HepG2 (cell line): ENCODE measurements around the gene SLBP. TPM values are rescaled to one million over a fixed set of nuclear protein-coding genes. Genes with fewer than 3 reads are reported as not detected.
A peak's percentile ranks its signal among the peaks of the same experiment; 100 is the strongest.

ENCODE experiments used
- CREM ChIP-seq, 2 experiments: sonication (generic) in 1 of 2; formaldehyde crosslinking in 1 of 2; IDR thresholded peaks; 2 replicates each; pipeline versions ENCODE4 v1.4.0 to v1.6.1; 2016 to 2020; ENCODE audit warnings: antibody characterized with exemption in 1 of 2, mild to moderate bottlenecking in 1 of 2, missing genetic modification reagents in 1 of 2
- MAFF ChIP-seq: IDR thresholded peaks from 2 replicates; pipeline ENCODE4 v1.6.1; 2011; ENCODE audit warnings: low read depth, low read length, improper control_type of control experiment
- MED13 ChIP-seq: sonication (generic); formaldehyde crosslinking; IDR thresholded peaks from 2 replicates; pipeline ENCODE4 v1.5.0; 2020; ENCODE audit warnings: missing genetic modification reagents
- PHF8 ChIP-seq: sonication (generic); formaldehyde crosslinking; IDR thresholded peaks from 2 replicates; pipeline ENCODE4 v1.5.0; 2020; ENCODE audit warnings: missing genetic modification reagents
- SMAD9 ChIP-seq: sonication (generic); formaldehyde crosslinking; IDR thresholded peaks from 2 replicates; pipeline ENCODE4 v1.5.1; 2020; ENCODE audit warnings: mild to moderate bottlenecking, missing genetic modification reagents
- ZFP36L1 ChIP-seq: sonication (generic); formaldehyde crosslinking; IDR thresholded peaks from 2 replicates; pipeline ENCODE4 v1.8.0; 2022; ENCODE audit warnings: mild to moderate bottlenecking, missing genetic modification reagents, moderate library complexity
- ZNF430 ChIP-seq: sonication (generic); formaldehyde crosslinking; IDR thresholded peaks from 2 replicates; pipeline ENCODE4 v1.9.0; 2021; ENCODE audit warnings: mild to moderate bottlenecking, missing genetic modification reagents
- ZNF607 ChIP-seq: sonication (generic); formaldehyde crosslinking; IDR thresholded peaks from 2 replicates; pipeline ENCODE4 v1.5.1; 2020; ENCODE audit warnings: missing genetic modification reagents, mild to moderate bottlenecking, borderline replicate concordance
- ZNF629 ChIP-seq: sonication (generic); formaldehyde crosslinking; conservative IDR thresholded peaks from 2 replicates; pipeline ENCODE4 v1.5.0; 2020; ENCODE audit warnings: missing genetic modification reagents
- ZNF724P ChIP-seq: sonication (generic); formaldehyde crosslinking; IDR thresholded peaks from 2 replicates; pipeline ENCODE4 v1.8.0; 2022; ENCODE audit warnings: missing genetic modification reagents, borderline replicate concordance
- ZNF879 ChIP-seq: sonication (generic); formaldehyde crosslinking; IDR thresholded peaks from 2 replicates; pipeline ENCODE4 v1.8.1; 2023; ENCODE audit warnings: missing genetic modification reagents
- polyA plus RNA-seq, 8 experiments: library from polyadenylated mRNA; depleted of rRNA in 3 of 8; stranded (reverse) in 7 of 8; unstranded in 1 of 8; fragments of >200 nt; fragmentation: Illumina TruSeq in 4 of 8; extraction: Trizol in 4 of 8; gene quantifications; 2 replicates each; pipeline versions ENCODE4 v1.2.1 to v1.2.3, GENCODE V29; 2011 to 2016; ENCODE audit warnings: low read depth in 4 of 8, missing spikeins in 1 of 8, mixed read lengths in 1 of 8; ENCODE audit not compliant: insufficient read depth in 1 of 8
- total RNA-seq, 5 experiments: library from RNA; depleted of rRNA; stranded (reverse); fragments of >200 nt; fragmentation: Illumina TruSeq; extraction: Trizol; gene quantifications; 2 replicates each; pipeline ENCODE4 v1.2.3, GENCODE V29; 2016; ENCODE audit warnings: low read depth in 1 of 5
- TF ChIP-seq, protein P1 (sequence below): sonication (generic); formaldehyde crosslinking; IDR thresholded peaks from 2 replicates; pipeline ENCODE4 v1.4.0; 2020; ENCODE audit warnings: missing genetic modification reagents, mild to moderate bottlenecking, borderline replicate concordance
- TF ChIP-seq, protein P2 (sequence below): sonication (generic); formaldehyde crosslinking; IDR thresholded peaks from 2 replicates; pipeline ENCODE4 v1.8.0; 2022; ENCODE audit warnings: missing genetic modification reagents, mild to moderate bottlenecking, moderate library complexity, borderline replicate concordance
- TF ChIP-seq, protein P3 (sequence below): sonication (generic); formaldehyde crosslinking; IDR thresholded peaks from 2 replicates; pipeline ENCODE4 v1.4.0; 2020; ENCODE audit warnings: mild to moderate bottlenecking, low read depth, missing genetic modification reagents
- TF ChIP-seq, protein P4 (sequence below): sonication (generic); formaldehyde crosslinking; IDR thresholded peaks from 2 replicates; pipeline ENCODE4 v1.5.0; 2020; ENCODE audit warnings: missing genetic modification reagents
- TF ChIP-seq, protein P5 (sequence below): fragments of 450-650 bp; IDR thresholded peaks from 2 replicates; pipeline ENCODE4 v1.6.1; 2017
- TF ChIP-seq, protein P6 (sequence below): sonication (generic); formaldehyde crosslinking; IDR thresholded peaks from 2 replicates; pipeline ENCODE4 v1.4.0; 2020; ENCODE audit warnings: mild to moderate bottlenecking, missing genetic modification reagents

Gene SLBP
- total and polyA plus RNA-seq, 2 of the 13 experiments (the other 11 are each of a cell fraction or from before 2014, with no cell fraction given): 43.9 to 104 TPM

DNA sequence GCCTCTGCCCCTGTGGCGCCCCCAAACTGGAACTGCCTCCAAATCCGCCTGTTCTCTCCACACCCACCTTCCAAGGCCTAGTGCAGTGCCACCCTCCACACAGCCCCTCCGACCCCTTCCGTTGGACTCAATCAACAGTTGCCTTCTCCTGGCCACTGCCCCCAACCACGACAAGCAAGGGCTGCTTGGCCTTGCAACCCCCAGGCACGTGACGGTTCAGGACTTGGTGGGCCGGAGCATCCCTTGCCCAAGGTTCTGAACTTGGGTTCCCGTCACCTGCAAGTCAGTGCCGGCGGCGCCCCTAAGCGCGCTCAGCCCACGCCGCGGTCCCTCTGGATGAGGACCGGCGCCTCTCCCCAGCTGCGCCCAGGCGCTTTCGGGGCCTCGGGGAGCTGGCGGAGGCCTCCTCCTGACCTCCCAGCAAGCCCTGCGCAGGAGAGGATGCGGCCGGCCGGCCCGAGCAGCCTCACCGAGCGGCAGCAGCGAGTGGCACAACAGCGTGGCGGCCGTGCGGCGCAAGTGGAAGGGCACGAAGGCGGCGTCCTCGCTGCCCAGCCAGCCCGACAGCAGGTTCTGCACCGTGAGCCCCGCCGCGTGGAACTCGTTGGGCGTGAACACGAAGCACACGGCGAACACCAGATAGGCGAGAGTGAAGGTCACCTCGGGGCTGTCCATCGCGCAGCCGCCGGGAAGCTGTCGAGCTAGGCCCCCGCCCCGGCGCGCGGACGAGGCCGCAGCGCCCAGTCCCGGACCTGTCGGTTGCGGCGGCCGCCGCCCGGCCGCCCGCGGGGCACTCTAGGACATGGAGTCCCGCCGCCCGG lies 8.3 kb upstream of the SLBP start (continued):
- peak; percentile 66; the same call in 1 of the 2 replicates for TF ChIP-seq ZNF607 (CRISPR knock-in tag)
- TF ChIP-seq ZNF724P (CRISPR knock-in tag): 0 out of 2 replicates have a peak, but pooled peaks have one; percentile 26
- no peak for TF ChIP-seq MED13 (CRISPR knock-in tag)
- no peak; the same call in 1 of the 2 replicates for TF ChIP-seq ZFP36L1 (CRISPR knock-in tag)
- no peak for TF ChIP-seq SMAD9 (CRISPR knock-in tag)
- TF ChIP-seq ZNF629 (CRISPR knock-in tag): no peak
- TF ChIP-seq ZNF879 (CRISPR knock-in tag): peak; percentile 22; the same call in 1 of the 2 replicates
- TF ChIP-seq, protein P1, sequence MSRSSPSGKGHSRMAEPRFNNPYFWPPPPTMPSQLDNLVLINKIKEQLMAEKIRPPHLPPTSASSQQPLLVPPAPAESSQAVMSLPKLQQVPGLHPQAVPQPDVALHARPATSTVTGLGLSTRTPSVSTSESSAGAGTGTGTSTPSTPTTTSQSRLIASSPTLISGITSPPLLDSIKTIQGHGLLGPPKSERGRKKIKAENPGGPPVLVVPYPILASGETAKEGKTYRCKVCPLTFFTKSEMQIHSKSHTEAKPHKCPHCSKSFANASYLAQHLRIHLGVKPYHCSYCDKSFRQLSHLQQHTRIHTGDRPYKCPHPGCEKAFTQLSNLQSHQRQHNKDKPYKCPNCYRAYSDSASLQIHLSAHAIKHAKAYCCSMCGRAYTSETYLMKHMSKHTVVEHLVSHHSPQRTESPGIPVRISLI (CRISPR knock-in tag): 0 out of 2 replicates have a peak, but pooled peaks have one; percentile 41
- TF ChIP-seq, protein P2, sequence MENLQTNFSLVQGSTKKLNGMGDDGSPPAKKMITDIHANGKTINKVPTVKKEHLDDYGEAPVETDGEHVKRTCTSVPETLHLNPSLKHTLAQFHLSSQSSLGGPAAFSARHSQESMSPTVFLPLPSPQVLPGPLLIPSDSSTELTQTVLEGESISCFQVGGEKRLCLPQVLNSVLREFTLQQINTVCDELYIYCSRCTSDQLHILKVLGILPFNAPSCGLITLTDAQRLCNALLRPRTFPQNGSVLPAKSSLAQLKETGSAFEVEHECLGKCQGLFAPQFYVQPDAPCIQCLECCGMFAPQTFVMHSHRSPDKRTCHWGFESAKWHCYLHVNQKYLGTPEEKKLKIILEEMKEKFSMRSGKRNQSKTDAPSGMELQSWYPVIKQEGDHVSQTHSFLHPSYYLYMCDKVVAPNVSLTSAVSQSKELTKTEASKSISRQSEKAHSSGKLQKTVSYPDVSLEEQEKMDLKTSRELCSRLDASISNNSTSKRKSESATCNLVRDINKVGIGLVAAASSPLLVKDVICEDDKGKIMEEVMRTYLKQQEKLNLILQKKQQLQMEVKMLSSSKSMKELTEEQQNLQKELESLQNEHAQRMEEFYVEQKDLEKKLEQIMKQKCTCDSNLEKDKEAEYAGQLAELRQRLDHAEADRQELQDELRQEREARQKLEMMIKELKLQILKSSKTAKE: no peak; the same call in none of the 2 replicates
- TF ChIP-seq PHF8 (CRISPR knock-in tag): peak; percentile 83
- TF ChIP-seq, protein P3, sequence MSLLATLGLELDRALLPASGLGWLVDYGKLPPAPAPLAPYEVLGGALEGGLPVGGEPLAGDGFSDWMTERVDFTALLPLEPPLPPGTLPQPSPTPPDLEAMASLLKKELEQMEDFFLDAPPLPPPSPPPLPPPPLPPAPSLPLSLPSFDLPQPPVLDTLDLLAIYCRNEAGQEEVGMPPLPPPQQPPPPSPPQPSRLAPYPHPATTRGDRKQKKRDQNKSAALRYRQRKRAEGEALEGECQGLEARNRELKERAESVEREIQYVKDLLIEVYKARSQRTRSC (CRISPR knock-in tag): 0 out of 2 replicates have a peak, but pooled peaks have one; percentile 43
- TF ChIP-seq CREM (IDR thresholded peaks at IDR 0.05): no peak
- TF ChIP-seq CREM (CRISPR knock-in tag; IDR thresholded peaks at IDR 0.05): no peak
- TF ChIP-seq, protein P4, sequence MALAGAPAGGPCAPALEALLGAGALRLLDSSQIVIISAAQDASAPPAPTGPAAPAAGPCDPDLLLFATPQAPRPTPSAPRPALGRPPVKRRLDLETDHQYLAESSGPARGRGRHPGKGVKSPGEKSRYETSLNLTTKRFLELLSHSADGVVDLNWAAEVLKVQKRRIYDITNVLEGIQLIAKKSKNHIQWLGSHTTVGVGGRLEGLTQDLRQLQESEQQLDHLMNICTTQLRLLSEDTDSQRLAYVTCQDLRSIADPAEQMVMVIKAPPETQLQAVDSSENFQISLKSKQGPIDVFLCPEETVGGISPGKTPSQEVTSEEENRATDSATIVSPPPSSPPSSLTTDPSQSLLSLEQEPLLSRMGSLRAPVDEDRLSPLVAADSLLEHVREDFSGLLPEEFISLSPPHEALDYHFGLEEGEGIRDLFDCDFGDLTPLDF (CRISPR knock-in tag): no peak
- TF ChIP-seq, protein P5, sequence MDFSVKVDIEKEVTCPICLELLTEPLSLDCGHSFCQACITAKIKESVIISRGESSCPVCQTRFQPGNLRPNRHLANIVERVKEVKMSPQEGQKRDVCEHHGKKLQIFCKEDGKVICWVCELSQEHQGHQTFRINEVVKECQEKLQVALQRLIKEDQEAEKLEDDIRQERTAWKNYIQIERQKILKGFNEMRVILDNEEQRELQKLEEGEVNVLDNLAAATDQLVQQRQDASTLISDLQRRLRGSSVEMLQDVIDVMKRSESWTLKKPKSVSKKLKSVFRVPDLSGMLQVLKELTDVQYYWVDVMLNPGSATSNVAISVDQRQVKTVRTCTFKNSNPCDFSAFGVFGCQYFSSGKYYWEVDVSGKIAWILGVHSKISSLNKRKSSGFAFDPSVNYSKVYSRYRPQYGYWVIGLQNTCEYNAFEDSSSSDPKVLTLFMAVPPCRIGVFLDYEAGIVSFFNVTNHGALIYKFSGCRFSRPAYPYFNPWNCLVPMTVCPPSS: no peak
- TF ChIP-seq, protein P6, sequence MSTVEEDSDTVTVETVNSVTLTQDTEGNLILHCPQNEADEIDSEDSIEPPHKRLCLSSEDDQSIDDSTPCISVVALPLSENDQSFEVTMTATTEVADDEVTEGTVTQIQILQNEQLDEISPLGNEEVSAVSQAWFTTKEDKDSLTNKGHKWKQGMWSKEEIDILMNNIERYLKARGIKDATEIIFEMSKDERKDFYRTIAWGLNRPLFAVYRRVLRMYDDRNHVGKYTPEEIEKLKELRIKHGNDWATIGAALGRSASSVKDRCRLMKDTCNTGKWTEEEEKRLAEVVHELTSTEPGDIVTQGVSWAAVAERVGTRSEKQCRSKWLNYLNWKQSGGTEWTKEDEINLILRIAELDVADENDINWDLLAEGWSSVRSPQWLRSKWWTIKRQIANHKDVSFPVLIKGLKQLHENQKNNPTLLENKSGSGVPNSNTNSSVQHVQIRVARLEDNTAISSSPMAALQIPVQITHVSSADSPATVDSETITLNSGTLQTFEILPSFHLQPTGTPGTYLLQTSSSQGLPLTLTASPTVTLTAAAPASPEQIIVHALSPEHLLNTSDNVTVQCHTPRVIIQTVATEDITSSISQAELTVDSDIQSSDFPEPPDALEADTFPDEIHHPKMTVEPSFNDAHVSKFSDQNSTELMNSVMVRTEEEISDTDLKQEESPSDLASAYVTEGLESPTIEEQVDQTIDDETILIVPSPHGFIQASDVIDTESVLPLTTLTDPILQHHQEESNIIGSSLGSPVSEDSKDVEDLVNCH (CRISPR knock-in tag): no peak
- no peak for TF ChIP-seq ZNF430 (CRISPR knock-in tag)
- no peak for TF ChIP-seq MAFF
